ENCODE results near the gene SPRED2.

DNA sequence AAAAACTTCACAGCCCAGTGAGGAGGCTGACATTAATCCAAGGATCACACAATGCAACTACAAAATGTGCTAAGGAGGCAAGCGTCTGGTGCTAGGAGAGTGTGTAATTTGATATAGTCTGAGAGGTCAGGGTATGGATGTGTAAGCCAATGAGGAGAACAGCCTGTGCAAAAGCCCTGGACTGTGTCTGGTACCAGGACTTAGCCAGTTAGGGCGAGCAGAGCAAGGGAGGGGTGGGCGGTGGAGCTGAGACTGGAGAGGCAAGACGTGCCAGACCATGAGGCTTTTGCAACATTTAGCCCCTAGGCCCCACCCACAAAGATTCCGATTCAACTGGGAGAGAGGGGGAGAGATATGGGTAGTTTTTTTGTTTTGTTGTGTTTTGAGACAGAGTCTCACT lies 33.5 kb upstream of the SPRED2 start:
- TF ChIP-seq YY1 (IDR thresholded peaks at IDR 0.05; ENCODE audit: insufficient read depth, insufficient read length) (no peak), ZNF274 (IDR thresholded peaks at IDR 0.05; ENCODE audit: low read depth, low read length) (no peak), SUZ12 (IDR thresholded peaks at IDR 0.05; ENCODE audit: extremely low read depth, insufficient read depth, insufficient read length) (no peak)
